ENCODE measurements around the gene MGRN1. TPM values are rescaled to one million over a fixed set of nuclear protein-coding genes. Genes with fewer than 3 reads are reported as not detected.

MGRN1 gene
- total and polyA plus RNA-seq, 4 donors: 29.5 to 113 (median 68.9) TPM

GRCh38 chr16:4656695-4657686, 32.4 kb downstream of the MGRN1 start:
- 92% methylated on average over 22 of the region's 25 CpGs for WGBS (ENCODE audit: insufficient coverage)

GRCh38 chr16:4659363-4660353, 35.0 kb downstream of the MGRN1 start:
- DNase-seq (ENCODE audit: low read depth in 4 of 6, low spot score in 6 of 6): no peak
- no peaks in the 10 kb centered on the region for H3K9me3 ChIP-seq (ENCODE audit: control insufficient read depth, insufficient read depth, low read length)
- peaks cover 90% of the 10 kb centered on the region for H3K36me3 ChIP-seq (ENCODE audit: control insufficient read depth, insufficient read depth, low read length)
- WGBS (ENCODE audit: insufficient coverage): 76% methylated on average over 24 of the region's 29 CpGs
- H3K27ac ChIP-seq (ENCODE audit: low read depth, low read length): peak overlapping the region; percentile 33
- H3K27me3 ChIP-seq (ENCODE audit: control insufficient read depth, insufficient read depth, low read length): no peaks in the 10 kb centered on the region
- H3K4me1 ChIP-seq (ENCODE audit: control insufficient read depth, insufficient read depth, low read length): peaks cover 56% of the 10 kb centered on the region
- H3K4me3 ChIP-seq (ENCODE audit: low read depth, low read length): no peak overlapping the region

More at GRCh38 chr16:4656695-4657686, 32.4 kb downstream of the MGRN1 start:
- Histone ChIP-seq H3K9me3 (ENCODE audit: control insufficient read depth, insufficient read depth, low read length) (no peaks in the 10 kb centered on the region), H3K27ac (ENCODE audit: low read depth, low read length) (no peak overlapping the region), H3K4me3 (ENCODE audit: low read depth, low read length) (no peak overlapping the region), H3K27me3 (ENCODE audit: control insufficient read depth, insufficient read depth, low read length) (no peaks in the 10 kb centered on the region), H3K36me3 (ENCODE audit: control insufficient read depth, insufficient read depth, low read length) (peaks cover 95% of the 10 kb centered on the region), H3K4me1 (ENCODE audit: control insufficient read depth, insufficient read depth, low read length) (peaks cover 29% of the 10 kb centered on the region)
- DNase-seq (ENCODE audit: low read depth in 4 of 6, low spot score in 6 of 6): no peak

GRCh38 chr16:4660454-4661007, 35.9 kb downstream of the MGRN1 start:
- WGBS (ENCODE audit: insufficient coverage): 24% methylated on average over 18 of the region's 18 CpGs
- peak overlapping the region; percentile 33 for H3K27ac ChIP-seq (ENCODE audit: low read depth, low read length)
- no peak overlapping the region for H3K4me3 ChIP-seq (ENCODE audit: low read depth, low read length)
- peak in 4 of 6 donors; percentile 39 to 72 (median 54) for DNase-seq (ENCODE audit: low read depth in 4 of 6, low spot score in 6 of 6)
- H3K4me1 ChIP-seq (ENCODE audit: control insufficient read depth, insufficient read depth, low read length): peaks cover 61% of the 10 kb centered on the region
- peaks cover 90% of the 10 kb centered on the region for H3K36me3 ChIP-seq (ENCODE audit: control insufficient read depth, insufficient read depth, low read length)
- H3K27me3 ChIP-seq (ENCODE audit: control insufficient read depth, insufficient read depth, low read length): no peaks in the 10 kb centered on the region
- no peaks in the 10 kb centered on the region for H3K9me3 ChIP-seq (ENCODE audit: control insufficient read depth, insufficient read depth, low read length)

GRCh38 chr16:4661661-4662060, 37.0 kb downstream of the MGRN1 start:
- 48% methylated on average over 10 of the region's 11 CpGs for WGBS (ENCODE audit: insufficient coverage)
- Histone ChIP-seq H3K9me3 (ENCODE audit: control insufficient read depth, insufficient read depth, low read length) (no peaks in the 10 kb centered on the region), H3K4me3 (ENCODE audit: low read depth, low read length) (no peak overlapping the region), H3K27ac (ENCODE audit: low read depth, low read length) (no peak overlapping the region), H3K36me3 (ENCODE audit: control insufficient read depth, insufficient read depth, low read length) (peaks cover 92% of the 10 kb centered on the region), H3K27me3 (ENCODE audit: control insufficient read depth, insufficient read depth, low read length) (no peaks in the 10 kb centered on the region), H3K4me1 (ENCODE audit: control insufficient read depth, insufficient read depth, low read length) (peaks cover 61% of the 10 kb centered on the region)
- peak in 2 of 6 donors; percentile 54 to 65 for DNase-seq (ENCODE audit: low read depth in 4 of 6, low spot score in 6 of 6)

- Histone ChIP-seq H3K4me1 (ENCODE audit: control insufficient read depth, insufficient read depth, low read length) (peaks cover 61% of the 10 kb centered on the region), H3K9me3 (ENCODE audit: control insufficient read depth, insufficient read depth, low read length) (no peaks in the 10 kb centered on the region), H3K36me3 (ENCODE audit: control insufficient read depth, insufficient read depth, low read length) (peaks cover 92% of the 10 kb centered on the region), H3K27me3 (ENCODE audit: control insufficient read depth, insufficient read depth, low read length) (no peaks in the 10 kb centered on the region), H3K27ac (ENCODE audit: low read depth, low read length) (peak overlapping the region; percentile 57), H3K4me3 (ENCODE audit: low read depth, low read length) (no peak overlapping the region)
- WGBS (ENCODE audit: insufficient coverage): 33% methylated on average over 5 of the region's 5 CpGs
- DNase-seq (ENCODE audit: low read depth in 4 of 6, low spot score in 6 of 6): peak in 4 of 6 donors; percentile 2 to 53 (median 38)
Measured at GRCh38 chr16:4663465-4663776, 38.8 kb downstream of the MGRN1 start.

GRCh38 chr16:4663777-4664465, 39.3 kb downstream of the MGRN1 start:
- Histone ChIP-seq H3K27ac (ENCODE audit: low read depth, low read length) (peak overlapping the region; percentile 57), H3K27me3 (ENCODE audit: control insufficient read depth, insufficient read depth, low read length) (no peaks in the 10 kb centered on the region), H3K4me3 (ENCODE audit: low read depth, low read length) (no peak overlapping the region), H3K4me1 (ENCODE audit: control insufficient read depth, insufficient read depth, low read length) (peaks cover 61% of the 10 kb centered on the region), H3K36me3 (ENCODE audit: control insufficient read depth, insufficient read depth, low read length) (peaks cover 92% of the 10 kb centered on the region), H3K9me3 (ENCODE audit: control insufficient read depth, insufficient read depth, low read length) (no peaks in the 10 kb centered on the region)
- peak; percentile 10 to 78 (median 34) for DNase-seq (ENCODE audit: low read depth in 4 of 6, low spot score in 6 of 6)
- WGBS (ENCODE audit: insufficient coverage): 47% methylated on average over 24 of the region's 25 CpGs

GRCh38 chr16:4664538-4665418, 40.2 kb downstream of the MGRN1 start:
- peaks cover 88% of the 10 kb centered on the region for H3K36me3 ChIP-seq (ENCODE audit: control insufficient read depth, insufficient read depth, low read length)
- H3K4me1 ChIP-seq (ENCODE audit: control insufficient read depth, insufficient read depth, low read length): peaks cover 53% of the 10 kb centered on the region
- H3K4me3 ChIP-seq (ENCODE audit: low read depth, low read length): no peak overlapping the region
- no peak overlapping the region for H3K27ac ChIP-seq (ENCODE audit: low read depth, low read length)
- 82% methylated on average over 23 of the region's 26 CpGs for WGBS (ENCODE audit: insufficient coverage)
- H3K27me3 ChIP-seq (ENCODE audit: control insufficient read depth, insufficient read depth, low read length): no peaks in the 10 kb centered on the region
- no peak for DNase-seq (ENCODE audit: low read depth in 4 of 6, low spot score in 6 of 6)
- H3K9me3 ChIP-seq (ENCODE audit: control insufficient read depth, insufficient read depth, low read length): no peaks in the 10 kb centered on the region

GRCh38 chr16:4666537-4667202, 42.0 kb downstream of the MGRN1 start:
- Histone ChIP-seq H3K27ac (ENCODE audit: low read depth, low read length) (no peak overlapping the region), H3K4me1 (ENCODE audit: control insufficient read depth, insufficient read depth, low read length) (peaks cover 34% of the 10 kb centered on the region), H3K4me3 (ENCODE audit: low read depth, low read length) (no peak overlapping the region), H3K27me3 (ENCODE audit: control insufficient read depth, insufficient read depth, low read length) (no peaks in the 10 kb centered on the region), H3K36me3 (ENCODE audit: control insufficient read depth, insufficient read depth, low read length) (peaks cover 87% of the 10 kb centered on the region), H3K9me3 (ENCODE audit: control insufficient read depth, insufficient read depth, low read length) (no peaks in the 10 kb centered on the region)
- DNase-seq (ENCODE audit: low read depth in 4 of 6, low spot score in 6 of 6): no peak
- 89% methylated on average over 18 of the region's 20 CpGs for WGBS (ENCODE audit: insufficient coverage)
